ENCODE results near the gene UNKL. TPM values are rescaled to one million over a fixed set of nuclear protein-coding genes. Genes with fewer than 3 reads are reported as not detected.

The UNKL gene
- total and polyA plus RNA-seq, 2 of the 8 experiments (the other 6 are each of a cell fraction or from before 2014, with no cell fraction given), result 25.1 to 31.8 TPM

- Histone ChIP-seq H3K4ac (replicated peaks; ENCODE audit: insufficient read length, low read depth, low read length) (no peak overlapping the region), H2AK5ac (ENCODE audit: low read depth, low read length) (no peak overlapping the region), H3K79me1 (ENCODE audit: low read depth, low read length) (no peaks in the 10 kb centered on the region), H2BK5ac (ENCODE audit: low read depth, low read length) (no peak overlapping the region), H2BK15ac (ENCODE audit: low read length) (no peak overlapping the region), H3K27me3 (replicated peaks in 1 of 4; ENCODE audit: control insufficient read depth in 3 of 4, extremely low read depth in 1 of 4, insufficient read depth in 3 of 4, low read length in 3 of 4) (peaks cover 0 to 16% (median 5%) of the 10 kb centered on the region in 4 experiments; a peak in 4 of 7 replicates), H3K4me3 (ENCODE audit: extremely low read depth in 1 of 4, insufficient read depth in 2 of 4, low read depth in 3 of 4, low read length in 4 of 4) (no peak overlapping the region), H4K8ac (ENCODE audit: extremely low read depth, insufficient read depth, low read length) (no peak overlapping the region), H3K9ac (replicated peaks in 1 of 4; ENCODE audit: extremely low read depth in 1 of 4, low read depth in 3 of 4, low read length in 3 of 4) (no peak overlapping the region), H3K18ac (ENCODE audit: extremely low read depth, low read length) (no peak overlapping the region), H2BK120ac (replicated peaks; ENCODE audit: low read depth, low read length) (no peak overlapping the region), H3K36me3 (ENCODE audit: control insufficient read depth in 2 of 4, insufficient read depth in 4 of 4, low read length in 3 of 4) (no peaks in the 10 kb centered on the region), H3K9me3 (ENCODE audit: insufficient read depth in 2 of 2, low read depth in 1 of 2, low read length in 1 of 2) (no peaks in the 10 kb centered on the region), H3K79me2 (ENCODE audit: control insufficient read depth in 1 of 2, insufficient read depth in 2 of 2, low read length in 2 of 2) (no peaks in the 10 kb centered on the region), H3K4me1 (replicated peaks in 1 of 4; ENCODE audit: control insufficient read depth in 3 of 4, insufficient read depth in 4 of 4, low read length in 3 of 4) (peaks cover 0 to 12% (median 3%) of the 10 kb centered on the region in 4 experiments; a peak in 4 of 7 replicates), H3K23ac (ENCODE audit: insufficient read length) (no peak overlapping the region), H3K14ac (ENCODE audit: insufficient read length) (no peak overlapping the region), H3K23me2 (ENCODE audit: low read depth, low read length) (peaks cover 4% of the 10 kb centered on the region; the same call in 1 of the 2 replicates), H2BK12ac (ENCODE audit: low read depth, low read length) (no peak overlapping the region), H4K5ac (ENCODE audit: insufficient read length, low read depth, low read length) (no peak overlapping the region), H3K56ac (replicated peaks; ENCODE audit: insufficient read length, low read depth, low read length) (no peak overlapping the region), H2AFZ (ENCODE audit: low read length) (no peak overlapping the region), H2BK20ac (ENCODE audit: low read length) (no peak overlapping the region), H3K4me2 (ENCODE audit: insufficient read depth in 1 of 2, low read depth in 2 of 2, low read length in 2 of 2) (no peak overlapping the region), H4K20me1 (replicated peaks in 1 of 2; ENCODE audit: control insufficient read depth in 1 of 2, insufficient read depth in 2 of 2, low read length in 2 of 2) (peaks cover 0 to 15% of the 10 kb centered on the region in 2 experiments), H3K27ac (ENCODE audit: low read depth, low read length) (no peak overlapping the region), H4K91ac (replicated peaks; ENCODE audit: insufficient read length, low read length) (no peak overlapping the region)
- ChIA-PET POLR2A (ENCODE audit: partially characterized antibody) (no interaction called here), CTCF (ENCODE audit: partially characterized antibody) (interaction anchor here (11.1 kb wide), 1 partner anchor 10 kb away, joined by 52 read pairs; the partner anchor contains the start of gene BAIAP3)
- 91% methylated on average over 34 of the region's 36 CpGs; no CpG with 5 or more reads in 1 of the 2 experiments for WGBS, 2 experiments (ENCODE audit: extremely low coverage in 1 of 2, insufficient coverage in 1 of 2, insufficient read length in 1 of 2, insufficient replicate concordance in 2 of 2, low coverage in 1 of 2, low lambda C conversion rate in 2 of 2, missing lambda C conversion rate in 1 of 2)
- no peak for FAIRE-seq
- no peak for DNase-seq (ENCODE audit: low read depth in 1 of 2, low spot score in 2 of 2)
- no peak for TF ChIP-seq YY1 (IDR thresholded peaks at IDR 0.05; ENCODE audit: low read depth, low read length)
- no peak for TF ChIP-seq CHD1 (IDR thresholded peaks at IDR 0.05; ENCODE audit: low read depth, low read length)
- TF ChIP-seq EZH2 (IDR thresholded peaks at IDR 0.05; ENCODE audit: low read depth, low read length, severe bottlenecking), result no peak
- TF ChIP-seq TEAD4 (IDR thresholded peaks at IDR 0.05; ENCODE audit: low read depth, low read length), result no peak
- TF ChIP-seq MAFK (IDR thresholded peaks at IDR 0.05; ENCODE audit: low read depth, low read length), result no peak
Observed at GRCh38 chr16:1340730-1341494, 73.6 kb downstream of the UNKL start.
